Lung (tissue), 12 donors: ENCODE measurements around the gene ATP10A. TPM values are rescaled to one million over a fixed set of nuclear protein-coding genes. Genes with fewer than 3 reads are reported as not detected.
A peak's percentile ranks its signal among the peaks of the same experiment; 100 is the strongest.

ENCODE experiments used
- ATAC-seq: fragments of 200-7000 bp; cut with Tn5 transposase; one replicate; pipeline ENCODE4 v1.9.1; 2020; ENCODE audit warnings: moderate number of reproducible peaks; ENCODE audit not compliant: insufficient read depth, low FRiP score
- DNase-seq, 3 donors: peaks; one replicate each; pipeline ENCODE4 v3.0.0-alpha.2; 2013 to 2017
- H3K27ac ChIP-seq, 2 donors: one replicate each; pipeline ENCODE4 v1.5.1; 2013; ENCODE audit warnings: mild to moderate bottlenecking in 2 of 2, moderate library complexity in 2 of 2, control low read depth in 1 of 2, inconsistent platforms in 1 of 2, low read depth in 1 of 2, low read length in 1 of 2
- H3K27me3 ChIP-seq, 3 donors: one replicate each; pipeline ENCODE4 v1.5.1; 2013; ENCODE audit warnings: low read length in 2 of 3; ENCODE audit not compliant: control insufficient read depth in 3 of 3, insufficient read depth in 3 of 3
- H3K36me3 ChIP-seq, 4 donors: one replicate each; pipeline ENCODE4 v1.5.1; 2013; ENCODE audit warnings: low read length in 4 of 4, mild to moderate bottlenecking in 1 of 4, moderate library complexity in 1 of 4; ENCODE audit not compliant: control insufficient read depth in 4 of 4, insufficient read depth in 4 of 4
- H3K4me1 ChIP-seq, 5 donors: one replicate each; pipeline ENCODE4 v1.5.1; 2013; ENCODE audit warnings: low read length in 5 of 5, mild to moderate bottlenecking in 2 of 5, moderate library complexity in 1 of 5; ENCODE audit not compliant: control insufficient read depth in 5 of 5, insufficient read depth in 5 of 5
- H3K4me3 ChIP-seq: one replicate; pipeline ENCODE4 v1.5.1; 2013; ENCODE audit warnings: mild to moderate bottlenecking, control low read depth, moderate library complexity
- H3K9ac ChIP-seq, 2 donors: one replicate each; pipeline ENCODE4 v1.5.1; 2013; ENCODE audit warnings: low read length in 2 of 2, control low read depth in 1 of 2; ENCODE audit not compliant: insufficient read depth in 1 of 2
- H3K9me3 ChIP-seq, 4 donors: one replicate each; pipeline ENCODE4 v1.5.1; 2013; ENCODE audit warnings: low read length in 3 of 4, mild to moderate bottlenecking in 1 of 4, moderate library complexity in 1 of 4; ENCODE audit not compliant: control insufficient read depth in 4 of 4, insufficient read depth in 3 of 4
- CTCF ChIP-seq: IDR thresholded peaks from 2 replicates; pipeline ENCODE4 v1.5.1; 2012; ENCODE audit warnings: mild to moderate bottlenecking; ENCODE audit errors: control extremely low read depth, extremely low read depth
- WGBS, 2 donors: extraction: QIAGEN DNeasy Blood & Tissue Kit; methylation state at CpG; one replicate each; pipeline ENCODE4 v1.1.7; 2013; 5-methylcytosine and 5-hydroxymethylcytosine counted together
- polyA plus RNA-seq, 2 donors: library from polyadenylated mRNA; stranded (reverse); fragments of 200-250 nt; gene quantifications; one replicate each; pipeline ENCODE4 v1.2.1, GENCODE V29; 2013
- total RNA-seq, 2 donors: library from RNA; depleted of rRNA in 1 of 2; stranded (reverse); fragments of >200 nt in 1 of 2; gene quantifications; one replicate each; pipeline ENCODE4 v1.2.1, GENCODE V29; 2014 to 2021
- donor health status: control.
- donor health status: control.
- donor health status: Bipolar disorder and iron deficiency.
- donor health status: healthy.
- donor health status: DM: yes; HTN: yes; CAD: no.

The ATP10A gene
- total and polyA plus RNA-seq, 4 donors, result 4.5 to 33.7 (median 6.2) TPM

- ATAC-seq (no peak), DNase-seq (no peak)
- Histone ChIP-seq H3K4me3 (no peak overlapping the region), H3K27ac (no peak overlapping the region), H3K27me3 (no peaks in the 10 kb centered on the region), H3K9me3 (peaks cover 0 to 2% (median 0%) of the 10 kb centered on the region in 4 donors), H3K4me1 (peaks cover 0 to 4% (median 0%) of the 10 kb centered on the region in 5 donors), H3K36me3 (no peaks in the 10 kb centered on the region), H3K9ac (no peak overlapping the region)
- WGBS, 2 donors, result 90 to 96% methylated on average over 5 of the region's 5 CpGs
- no peak for TF ChIP-seq CTCF
These were observed 31.0 kb downstream of the ATP10A start for GRCh38 chr15:25832158-25832557.

- peaks cover 0 to 4% (median 0%) of the 10 kb centered on the region in 5 donors for H3K4me1 ChIP-seq
- H3K9me3 ChIP-seq, result peaks cover 0 to 3% (median 0%) of the 10 kb centered on the region in 4 donors
- H3K36me3 ChIP-seq, result no peaks in the 10 kb centered on the region
- WGBS, 2 donors, result 59 to 74% methylated on average over 11 of the region's 11 CpGs
- peak in 2 of 3 donors; percentile 19 to 20 for DNase-seq
- ATAC-seq, result peak; percentile 84
- peak overlapping the region in 1 of 2 donors; percentile 69 for H3K27ac ChIP-seq
- H3K4me3 ChIP-seq, result no peak overlapping the region
- TF ChIP-seq CTCF, result no peak
- no peak overlapping the region for H3K9ac ChIP-seq
- H3K27me3 ChIP-seq, result no peaks in the 10 kb centered on the region
These were observed 32.2 kb downstream of the ATP10A start for GRCh38 chr15:25830844-25831451.

- TF ChIP-seq CTCF, result no peak
- H3K9ac ChIP-seq, result no peak overlapping the region
- H3K9me3 ChIP-seq, result peaks cover 0 to 4% (median 1%) of the 10 kb centered on the region in 4 donors
- DNase-seq (no peak), ATAC-seq (no peak)
- 87% methylated on average over 3 of the region's 3 CpGs for WGBS, 2 donors
- H3K4me3 ChIP-seq, result no peak overlapping the region
- peaks cover 0 to 4% (median 0%) of the 10 kb centered on the region in 5 donors for H3K4me1 ChIP-seq
- no peaks in the 10 kb centered on the region for H3K27me3 ChIP-seq
- H3K36me3 ChIP-seq, result no peaks in the 10 kb centered on the region
- H3K27ac ChIP-seq, result peak overlapping the region in 1 of 2 donors; percentile 8
These were observed 34.1 kb downstream of the ATP10A start for GRCh38 chr15:25829073-25829472.

GRCh38 chr15:25825207-25825606, 37.9 kb downstream of the ATP10A start:
- Histone ChIP-seq H3K27me3 (no peaks in the 10 kb centered on the region), H3K36me3 (no peaks in the 10 kb centered on the region), H3K9ac (no peak overlapping the region), H3K4me1 (no peaks in the 10 kb centered on the region), H3K27ac (no peak overlapping the region), H3K4me3 (no peak overlapping the region), H3K9me3 (peaks cover 0 to 4% (median 1%) of the 10 kb centered on the region in 4 donors)
- TF ChIP-seq CTCF, result no peak
- no peak for ATAC-seq
- no peak for DNase-seq
